Measurements from ENCODE around the gene SLC25A13.
A peak's percentile ranks its signal among the peaks of the same experiment; 100 is the strongest.

The SLC25A13 gene

DNA sequence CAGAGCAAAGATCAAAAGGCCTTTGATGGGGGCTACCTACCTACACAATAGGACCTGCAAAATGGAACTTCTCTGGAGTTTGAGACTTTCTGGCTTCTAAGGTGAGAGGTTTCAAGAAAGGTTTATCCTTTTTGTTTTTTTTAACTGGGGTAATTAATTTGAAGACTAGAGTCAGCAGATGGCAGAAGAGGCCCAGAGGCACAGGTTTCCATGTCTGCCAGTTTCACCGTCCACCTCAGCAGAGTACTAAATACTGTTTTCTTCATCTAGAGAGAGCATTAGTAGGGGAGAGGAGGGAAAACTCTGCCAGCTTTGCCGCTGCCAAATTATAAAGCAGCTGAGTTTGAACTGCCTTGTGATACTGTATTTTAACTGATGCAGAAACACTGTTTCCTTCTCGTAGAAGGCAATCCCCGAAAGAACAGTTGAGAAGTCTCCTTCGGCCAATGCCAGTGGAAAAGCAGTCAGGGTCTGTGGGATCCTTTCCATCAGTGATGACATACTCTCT, 138.7 kb downstream of the SLC25A13 start:
- Histone ChIP-seq H3K4me3 (ENCODE audit: low read depth, low read length) (no peak overlapping the region), H3K4ac (ENCODE audit: low read depth, low read length) (peak overlapping the region; percentile 4), H2BK5ac (ENCODE audit: low read depth, low read length, poor library complexity) (peak overlapping the region; percentile 75), H2AK5ac (ENCODE audit: low read length) (peak overlapping the region; percentile 47), H3K27me3 (ENCODE audit: insufficient read depth, low read length) (no peaks in the 10 kb centered on the region), H3K79me2 (ENCODE audit: control insufficient read depth, insufficient read depth, low read length, poor library complexity) (no peaks in the 10 kb centered on the region), H3K4me1 (ENCODE audit: control insufficient read depth in 1 of 2, insufficient read depth in 2 of 2, low read length in 2 of 2) (peaks cover 7 to 19% of the 10 kb centered on the region in 2 experiments), H3K9me3 (ENCODE audit: insufficient read depth, low read depth, low read length) (no peaks in the 10 kb centered on the region), H2BK120ac (ENCODE audit: insufficient read depth, low read length, poor library complexity) (peak overlapping the region; percentile 31), H3K4me2 (ENCODE audit: low read length) (no peak overlapping the region), H2BK12ac (ENCODE audit: low read length) (peak overlapping the region; percentile 43), H4K91ac (ENCODE audit: low read depth, low read length) (peak overlapping the region; percentile 51), H2AFZ (ENCODE audit: insufficient read depth, low read length, poor library complexity) (no peak overlapping the region), H3K14ac (ENCODE audit: low read length) (peak overlapping the region; percentile 48), H3K9ac (ENCODE audit: low read length) (no peak overlapping the region), H3K23ac (ENCODE audit: low read length) (no peak overlapping the region), H3K79me1 (ENCODE audit: low read length) (peaks cover 4% of the 10 kb centered on the region), H4K8ac (ENCODE audit: low read depth, low read length) (no peak overlapping the region), H3K18ac (ENCODE audit: low read length) (no peak overlapping the region), H4K12ac (ENCODE audit: low read depth, low read length) (no peak overlapping the region), H3K27ac (ENCODE audit: low read depth, low read length) (peak overlapping the region; percentile 32), H3K36me3 (ENCODE audit: control insufficient read depth in 1 of 2, insufficient read depth in 2 of 2, low read length in 2 of 2) (peaks cover 0 to 5% of the 10 kb centered on the region in 2 experiments)
- DNase-seq: no peak
- WGBS (ENCODE audit: extremely low coverage, insufficient coverage, insufficient read length): no CpG with 5 or more reads among the region's 5 CpGs

DNA sequence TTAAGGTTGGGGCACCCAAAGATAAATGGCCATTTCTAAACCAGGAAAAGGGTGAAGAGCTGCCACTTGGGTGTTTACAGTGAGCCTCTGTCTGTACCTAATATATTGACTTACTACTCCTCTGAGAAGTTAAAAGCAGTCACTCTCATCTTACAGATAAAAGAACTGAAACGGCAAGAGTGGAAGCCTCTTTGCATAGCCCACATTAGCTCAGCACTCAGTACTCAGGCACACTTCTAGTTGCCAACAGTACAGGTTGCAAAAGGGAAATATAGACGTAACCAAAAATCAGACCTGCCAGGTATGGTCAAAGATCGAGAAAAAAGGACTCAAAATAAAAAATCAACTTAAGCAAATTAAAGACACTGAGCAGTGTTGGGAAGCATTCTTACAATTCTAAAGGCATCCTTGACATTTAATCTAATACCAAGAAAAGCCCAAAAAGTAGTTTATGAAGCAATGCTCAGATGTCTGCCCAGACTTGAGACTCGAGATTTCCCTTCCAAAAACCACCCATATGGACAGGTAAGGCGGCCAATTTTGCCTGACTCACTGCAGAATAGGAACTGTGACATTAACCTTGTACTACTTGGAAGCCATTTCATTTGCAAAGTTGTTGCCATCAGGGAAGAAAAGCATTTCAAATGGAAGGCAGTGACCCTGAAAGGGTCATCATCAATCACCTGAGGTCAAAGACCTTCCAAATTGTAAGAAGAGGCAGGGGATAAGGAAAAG, 139.3 kb downstream of the SLC25A13 start:
- peak overlapping the region; percentile 66 for H4K91ac ChIP-seq (ENCODE audit: low read depth, low read length)
- H3K4ac ChIP-seq (ENCODE audit: low read depth, low read length): no peak overlapping the region
- no peak overlapping the region for H2BK12ac ChIP-seq (ENCODE audit: low read length)
- H3K27me3 ChIP-seq (ENCODE audit: insufficient read depth, low read length): no peaks in the 10 kb centered on the region
- no peak overlapping the region for H2BK5ac ChIP-seq (ENCODE audit: low read depth, low read length, poor library complexity)
- no peak overlapping the region for H2BK120ac ChIP-seq (ENCODE audit: insufficient read depth, low read length, poor library complexity)
- H3K4me2 ChIP-seq (ENCODE audit: low read length): no peak overlapping the region
- no peak overlapping the region for H3K9ac ChIP-seq (ENCODE audit: low read length)
- no peak overlapping the region for H3K18ac ChIP-seq (ENCODE audit: low read length)
- no peak overlapping the region for H2AFZ ChIP-seq (ENCODE audit: insufficient read depth, low read length, poor library complexity)
- H3K27ac ChIP-seq (ENCODE audit: low read depth, low read length): no peak overlapping the region
- no peak overlapping the region for H2AK5ac ChIP-seq (ENCODE audit: low read length)
- peaks cover 10% of the 10 kb centered on the region for H3K79me1 ChIP-seq (ENCODE audit: low read length)
- no CpG with 5 or more reads among the region's 5 CpGs for WGBS (ENCODE audit: extremely low coverage, insufficient coverage, insufficient read length)
- no peak overlapping the region for H3K23ac ChIP-seq (ENCODE audit: low read length)
- H4K12ac ChIP-seq (ENCODE audit: low read depth, low read length): no peak overlapping the region
- no peaks in the 10 kb centered on the region for H3K9me3 ChIP-seq (ENCODE audit: insufficient read depth, low read depth, low read length)
- H3K4me1 ChIP-seq (ENCODE audit: control insufficient read depth in 1 of 2, insufficient read depth in 2 of 2, low read length in 2 of 2): peaks cover 13 to 23% of the 10 kb centered on the region in 2 experiments
- H3K36me3 ChIP-seq (ENCODE audit: control insufficient read depth in 1 of 2, insufficient read depth in 2 of 2, low read length in 2 of 2): peaks cover 0 to 5% of the 10 kb centered on the region in 2 experiments
- no peak overlapping the region for H3K4me3 ChIP-seq (ENCODE audit: low read depth, low read length)
- DNase-seq: no peak
- no peak overlapping the region for H4K8ac ChIP-seq (ENCODE audit: low read depth, low read length)
- no peaks in the 10 kb centered on the region for H3K79me2 ChIP-seq (ENCODE audit: control insufficient read depth, insufficient read depth, low read length, poor library complexity)
- H3K14ac ChIP-seq (ENCODE audit: low read length): no peak overlapping the region

- no peak overlapping the region for H3K4me2 ChIP-seq (ENCODE audit: low read length)
- H3K9ac ChIP-seq (ENCODE audit: low read length): no peak overlapping the region
- H2BK120ac ChIP-seq (ENCODE audit: insufficient read depth, low read length, poor library complexity): no peak overlapping the region
- H4K91ac ChIP-seq (ENCODE audit: low read depth, low read length): no peak overlapping the region
- H3K4ac ChIP-seq (ENCODE audit: low read depth, low read length): no peak overlapping the region
- H2AFZ ChIP-seq (ENCODE audit: insufficient read depth, low read length, poor library complexity): no peak overlapping the region
- H3K79me2 ChIP-seq (ENCODE audit: control insufficient read depth, insufficient read depth, low read length, poor library complexity): no peaks in the 10 kb centered on the region
- H2BK5ac ChIP-seq (ENCODE audit: low read depth, low read length, poor library complexity): peak overlapping the region; percentile 36
- peaks cover 13 to 23% of the 10 kb centered on the region in 2 experiments for H3K4me1 ChIP-seq (ENCODE audit: control insufficient read depth in 1 of 2, insufficient read depth in 2 of 2, low read length in 2 of 2)
- no peak overlapping the region for H3K27ac ChIP-seq (ENCODE audit: low read depth, low read length)
- no peak overlapping the region for H3K18ac ChIP-seq (ENCODE audit: low read length)
- no peak overlapping the region for H3K4me3 ChIP-seq (ENCODE audit: low read depth, low read length)
- H3K79me1 ChIP-seq (ENCODE audit: low read length): peaks cover 11% of the 10 kb centered on the region
- no peak overlapping the region for H3K23ac ChIP-seq (ENCODE audit: low read length)
- no CpG with 5 or more reads among the region's 3 CpGs for WGBS (ENCODE audit: extremely low coverage, insufficient coverage, insufficient read length)
- no peak for DNase-seq
- H3K9me3 ChIP-seq (ENCODE audit: insufficient read depth, low read depth, low read length): no peaks in the 10 kb centered on the region
- H4K8ac ChIP-seq (ENCODE audit: low read depth, low read length): no peak overlapping the region
- H3K27me3 ChIP-seq (ENCODE audit: insufficient read depth, low read length): no peaks in the 10 kb centered on the region
- peaks cover 0 to 5% of the 10 kb centered on the region in 2 experiments for H3K36me3 ChIP-seq (ENCODE audit: control insufficient read depth in 1 of 2, insufficient read depth in 2 of 2, low read length in 2 of 2)
- H2BK12ac ChIP-seq (ENCODE audit: low read length): no peak overlapping the region
- H2AK5ac ChIP-seq (ENCODE audit: low read length): no peak overlapping the region
- H3K14ac ChIP-seq (ENCODE audit: low read length): no peak overlapping the region
- H4K12ac ChIP-seq (ENCODE audit: low read depth, low read length): no peak overlapping the region
Measured at GRCh38 chr7:96181174-96181573, 140.7 kb downstream of the SLC25A13 start.

DNA sequence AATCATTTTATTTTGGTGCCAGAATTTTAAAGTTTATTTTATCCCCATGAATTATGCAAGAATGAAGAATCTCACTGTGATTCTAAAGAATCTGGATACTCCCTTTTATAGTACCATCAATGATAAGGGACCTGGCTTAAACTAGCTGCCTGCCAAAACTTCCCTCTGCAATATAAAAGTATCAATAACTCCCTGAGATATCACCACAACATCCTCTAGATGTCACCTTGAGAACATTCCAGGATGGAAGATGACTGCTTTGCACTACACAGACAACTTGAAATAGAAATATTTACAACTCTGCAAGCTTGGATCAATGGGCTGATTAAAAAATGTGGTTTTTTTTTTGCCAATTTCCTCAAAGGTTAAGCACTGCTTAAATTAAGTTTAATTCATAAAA, 142.1 kb downstream of the SLC25A13 start:
- no peaks in the 10 kb centered on the region for H3K27me3 ChIP-seq (ENCODE audit: insufficient read depth, low read length)
- no peak overlapping the region for H3K18ac ChIP-seq (ENCODE audit: low read length)

More for the DNA sequence above, 142.1 kb downstream of the SLC25A13 start:
- no peak overlapping the region for H3K4me2 ChIP-seq (ENCODE audit: low read length)
- H2AFZ ChIP-seq (ENCODE audit: insufficient read depth, low read length, poor library complexity): no peak overlapping the region
- no peak overlapping the region for H2BK12ac ChIP-seq (ENCODE audit: low read length)
- H4K12ac ChIP-seq (ENCODE audit: low read depth, low read length): no peak overlapping the region
- H4K91ac ChIP-seq (ENCODE audit: low read depth, low read length): no peak overlapping the region
- no peak for DNase-seq
- peaks cover 12% of the 10 kb centered on the region for H3K79me1 ChIP-seq (ENCODE audit: low read length)
- H3K36me3 ChIP-seq (ENCODE audit: control insufficient read depth in 1 of 2, insufficient read depth in 2 of 2, low read length in 2 of 2): peaks cover 2 to 5% of the 10 kb centered on the region in 2 experiments
- H3K4me3 ChIP-seq (ENCODE audit: low read depth, low read length): no peak overlapping the region
- H3K14ac ChIP-seq (ENCODE audit: low read length): no peak overlapping the region
- H3K4ac ChIP-seq (ENCODE audit: low read depth, low read length): no peak overlapping the region
- H2BK5ac ChIP-seq (ENCODE audit: low read depth, low read length, poor library complexity): no peak overlapping the region
- H4K8ac ChIP-seq (ENCODE audit: low read depth, low read length): no peak overlapping the region
- H3K4me1 ChIP-seq (ENCODE audit: control insufficient read depth in 1 of 2, insufficient read depth in 2 of 2, low read length in 2 of 2): peaks cover 13 to 26% of the 10 kb centered on the region in 2 experiments
- H2BK120ac ChIP-seq (ENCODE audit: insufficient read depth, low read length, poor library complexity): no peak overlapping the region
- no peak overlapping the region for H3K23ac ChIP-seq (ENCODE audit: low read length)
- no peak overlapping the region for H2AK5ac ChIP-seq (ENCODE audit: low read length)
- no peaks in the 10 kb centered on the region for H3K9me3 ChIP-seq (ENCODE audit: insufficient read depth, low read depth, low read length)
- H3K9ac ChIP-seq (ENCODE audit: low read length): no peak overlapping the region
- no peaks in the 10 kb centered on the region for H3K79me2 ChIP-seq (ENCODE audit: control insufficient read depth, insufficient read depth, low read length, poor library complexity)
- no peak overlapping the region for H3K27ac ChIP-seq (ENCODE audit: low read depth, low read length)
